ENCODE measurements around the gene GCK.
"Not testable (repeated sequence)": the region's sequence is repeated elsewhere in the genome, so short reads cannot be mapped to it uniquely, and the experiment has no call there.

Gene GCK

GRCh38 chr7:44185729-44186128, 3.5 kb downstream of the GCK start:
- no peak overlapping the region for H3K27ac ChIP-seq (ENCODE audit: low read depth, low read length)
- H3K4me1 ChIP-seq (ENCODE audit: insufficient read depth, low read length), result no peaks in the 10 kb centered on the region
- H3K9ac ChIP-seq (ENCODE audit: low read length), result no peak overlapping the region
- no peaks in the 10 kb centered on the region for H3K36me3 ChIP-seq (ENCODE audit: insufficient read depth, low read length)
- H3K27me3 ChIP-seq (ENCODE audit: control insufficient read depth in 1 of 2, insufficient read depth in 2 of 2, low read length in 2 of 2), result no peaks in the 10 kb centered on the region
- no peaks in the 10 kb centered on the region for H3K9me3 ChIP-seq (ENCODE audit: low read length)
- no peak overlapping the region for H3K4me3 ChIP-seq (ENCODE audit: low read depth in 1 of 2, low read length in 2 of 2)

- Histone ChIP-seq H3K36me3 (ENCODE audit: insufficient read depth, low read length) (no peaks in the 10 kb centered on the region), H3K27ac (ENCODE audit: low read depth, low read length) (no peak overlapping the region), H3K27me3 (ENCODE audit: control insufficient read depth in 1 of 2, insufficient read depth in 2 of 2, low read length in 2 of 2) (no peaks in the 10 kb centered on the region), H3K9ac (ENCODE audit: low read length) (no peak overlapping the region), H3K9me3 (ENCODE audit: low read length) (no peaks in the 10 kb centered on the region), H3K4me3 (ENCODE audit: low read depth in 1 of 2, low read length in 2 of 2) (no peak overlapping the region), H3K4me1 (ENCODE audit: insufficient read depth, low read length) (no peaks in the 10 kb centered on the region)
Observed at GRCh38 chr7:44184873-44185446, 4.3 kb downstream of the GCK start.

- no peak overlapping the region for H3K9ac ChIP-seq (ENCODE audit: low read length)
- no peak overlapping the region for H3K4me3 ChIP-seq (ENCODE audit: low read depth in 1 of 2, low read length in 2 of 2)
- H3K4me1 ChIP-seq (ENCODE audit: insufficient read depth, low read length), result no peaks in the 10 kb centered on the region
- H3K36me3 ChIP-seq (ENCODE audit: insufficient read depth, low read length), result no peaks in the 10 kb centered on the region
- H3K27ac ChIP-seq (ENCODE audit: low read depth, low read length), result no peak overlapping the region
- H3K9me3 ChIP-seq (ENCODE audit: low read length), result no peaks in the 10 kb centered on the region
- H3K27me3 ChIP-seq (ENCODE audit: control insufficient read depth in 1 of 2, insufficient read depth in 2 of 2, low read length in 2 of 2), result no peaks in the 10 kb centered on the region
Observed at GRCh38 chr7:44184206-44184872, 4.9 kb downstream of the GCK start.

GRCh38 chr7:44183386-44183785, 5.9 kb downstream of the GCK start:
- H3K27ac ChIP-seq (ENCODE audit: low read depth, low read length), result no peak overlapping the region
- H3K9ac ChIP-seq (ENCODE audit: low read length), result no peak overlapping the region

GRCh38 chr7:44182827-44183226, 6.4 kb downstream of the GCK start:
- no peak overlapping the region for H3K4me3 ChIP-seq (ENCODE audit: low read depth in 1 of 2, low read length in 2 of 2)
- no peaks in the 10 kb centered on the region for H3K4me1 ChIP-seq (ENCODE audit: insufficient read depth, low read length)
- H3K27me3 ChIP-seq (ENCODE audit: control insufficient read depth in 1 of 2, insufficient read depth in 2 of 2, low read length in 2 of 2), result no peaks in the 10 kb centered on the region
- no peak overlapping the region for H3K9ac ChIP-seq (ENCODE audit: low read length)
- no peaks in the 10 kb centered on the region for H3K36me3 ChIP-seq (ENCODE audit: insufficient read depth, low read length)
- H3K27ac ChIP-seq (ENCODE audit: low read depth, low read length), result no peak overlapping the region
- no peaks in the 10 kb centered on the region for H3K9me3 ChIP-seq (ENCODE audit: low read length)

More at GRCh38 chr7:44183386-44183785, 5.9 kb downstream of the GCK start:
- Histone ChIP-seq H3K9me3 (ENCODE audit: low read length) (no peaks in the 10 kb centered on the region), H3K4me1 (ENCODE audit: insufficient read depth, low read length) (no peaks in the 10 kb centered on the region), H3K4me3 (ENCODE audit: low read depth in 1 of 2, low read length in 2 of 2) (no peak overlapping the region), H3K36me3 (ENCODE audit: insufficient read depth, low read length) (no peaks in the 10 kb centered on the region), H3K27me3 (ENCODE audit: control insufficient read depth in 1 of 2, insufficient read depth in 2 of 2, low read length in 2 of 2) (no peaks in the 10 kb centered on the region)

GRCh38 chr7:44180631-44181030, 8.6 kb downstream of the GCK start:
- no peaks in the 10 kb centered on the region for H3K4me1 ChIP-seq (ENCODE audit: insufficient read depth, low read length)
- H3K36me3 ChIP-seq (ENCODE audit: insufficient read depth, low read length), result no peaks in the 10 kb centered on the region
- no peaks in the 10 kb centered on the region for H3K9me3 ChIP-seq (ENCODE audit: low read length)
- H3K9ac ChIP-seq (ENCODE audit: low read length), result no peak overlapping the region
- H3K27me3 ChIP-seq (ENCODE audit: control insufficient read depth in 1 of 2, insufficient read depth in 2 of 2, low read length in 2 of 2), result no peaks in the 10 kb centered on the region
- no peak overlapping the region for H3K27ac ChIP-seq (ENCODE audit: low read depth, low read length)
- H3K4me3 ChIP-seq (ENCODE audit: low read depth in 1 of 2, low read length in 2 of 2), result no peak overlapping the region

GRCh38 chr7:44177570-44178131, 11.6 kb downstream of the GCK start:
- Histone ChIP-seq H3K9ac (ENCODE audit: low read length) (no peak overlapping the region), H3K9me3 (ENCODE audit: low read length) (no peaks in the 10 kb centered on the region), H3K27ac (ENCODE audit: low read depth, low read length) (no peak overlapping the region), H3K4me3 (ENCODE audit: low read depth in 1 of 2, low read length in 2 of 2) (no peak overlapping the region), H3K27me3 (ENCODE audit: control insufficient read depth in 1 of 2, insufficient read depth in 2 of 2, low read length in 2 of 2) (no peaks in the 10 kb centered on the region), H3K36me3 (ENCODE audit: insufficient read depth, low read length) (no peaks in the 10 kb centered on the region), H3K4me1 (ENCODE audit: insufficient read depth, low read length) (no peaks in the 10 kb centered on the region)

- Histone ChIP-seq H3K27ac (ENCODE audit: low read depth, low read length) (no peak overlapping the region), H3K27me3 (ENCODE audit: control insufficient read depth in 1 of 2, insufficient read depth in 2 of 2, low read length in 2 of 2) (no peaks in the 10 kb centered on the region), H3K4me3 (ENCODE audit: low read depth in 1 of 2, low read length in 2 of 2) (no peak overlapping the region), H3K9me3 (ENCODE audit: low read length) (no peaks in the 10 kb centered on the region), H3K9ac (ENCODE audit: low read length) (no peak overlapping the region), H3K36me3 (ENCODE audit: insufficient read depth, low read length) (no peaks in the 10 kb centered on the region), H3K4me1 (ENCODE audit: insufficient read depth, low read length) (no peaks in the 10 kb centered on the region)
Observed at GRCh38 chr7:44176486-44176885, 12.8 kb downstream of the GCK start.

GRCh38 chr7:44175730-44176129, 13.5 kb downstream of the GCK start:
- Histone ChIP-seq H3K9me3 (ENCODE audit: low read length) (no peaks in the 10 kb centered on the region), H3K4me1 (ENCODE audit: insufficient read depth, low read length) (no peaks in the 10 kb centered on the region), H3K4me3 (ENCODE audit: low read depth in 1 of 2, low read length in 2 of 2) (no peak overlapping the region), H3K27ac (ENCODE audit: low read depth, low read length) (no peak overlapping the region), H3K27me3 (ENCODE audit: control insufficient read depth in 1 of 2, insufficient read depth in 2 of 2, low read length in 2 of 2) (no peaks in the 10 kb centered on the region), H3K36me3 (ENCODE audit: insufficient read depth, low read length) (no peaks in the 10 kb centered on the region), H3K9ac (ENCODE audit: low read length) (no peak overlapping the region)

- not testable (repeated sequence) for H3K27ac ChIP-seq (ENCODE audit: low read depth, low read length); H3K9me3 ChIP-seq (ENCODE audit: low read length); H3K36me3 ChIP-seq (ENCODE audit: insufficient read depth, low read length); H3K27me3 ChIP-seq (ENCODE audit: control insufficient read depth in 1 of 2, insufficient read depth in 2 of 2, low read length in 2 of 2); H3K9ac ChIP-seq (ENCODE audit: low read length); H3K4me1 ChIP-seq (ENCODE audit: insufficient read depth, low read length); H3K4me3 ChIP-seq (ENCODE audit: low read depth in 1 of 2, low read length in 2 of 2)
Observed at GRCh38 chr7:44174694-44174948, 14.6 kb downstream of the GCK start.

- H3K9me3 ChIP-seq (ENCODE audit: low read length), result no peaks in the 10 kb centered on the region
- H3K36me3 ChIP-seq (ENCODE audit: insufficient read depth, low read length), result no peaks in the 10 kb centered on the region
- H3K4me1 ChIP-seq (ENCODE audit: insufficient read depth, low read length), result no peaks in the 10 kb centered on the region
- H3K27me3 ChIP-seq (ENCODE audit: control insufficient read depth in 1 of 2, insufficient read depth in 2 of 2, low read length in 2 of 2), result no peaks in the 10 kb centered on the region
- no peak overlapping the region for H3K27ac ChIP-seq (ENCODE audit: low read depth, low read length)
- no peak overlapping the region for H3K4me3 ChIP-seq (ENCODE audit: low read depth in 1 of 2, low read length in 2 of 2)
- H3K9ac ChIP-seq (ENCODE audit: low read length), result no peak overlapping the region
Observed at GRCh38 chr7:44173911-44174693, 15.1 kb downstream of the GCK start.

Data from muscle layer of colon (tissue), 2 donors.